ENCODE data around the gene PNPLA2.
A peak's percentile ranks its signal among the peaks of the same experiment; 100 is the strongest.

Gene PNPLA2

DNA sequence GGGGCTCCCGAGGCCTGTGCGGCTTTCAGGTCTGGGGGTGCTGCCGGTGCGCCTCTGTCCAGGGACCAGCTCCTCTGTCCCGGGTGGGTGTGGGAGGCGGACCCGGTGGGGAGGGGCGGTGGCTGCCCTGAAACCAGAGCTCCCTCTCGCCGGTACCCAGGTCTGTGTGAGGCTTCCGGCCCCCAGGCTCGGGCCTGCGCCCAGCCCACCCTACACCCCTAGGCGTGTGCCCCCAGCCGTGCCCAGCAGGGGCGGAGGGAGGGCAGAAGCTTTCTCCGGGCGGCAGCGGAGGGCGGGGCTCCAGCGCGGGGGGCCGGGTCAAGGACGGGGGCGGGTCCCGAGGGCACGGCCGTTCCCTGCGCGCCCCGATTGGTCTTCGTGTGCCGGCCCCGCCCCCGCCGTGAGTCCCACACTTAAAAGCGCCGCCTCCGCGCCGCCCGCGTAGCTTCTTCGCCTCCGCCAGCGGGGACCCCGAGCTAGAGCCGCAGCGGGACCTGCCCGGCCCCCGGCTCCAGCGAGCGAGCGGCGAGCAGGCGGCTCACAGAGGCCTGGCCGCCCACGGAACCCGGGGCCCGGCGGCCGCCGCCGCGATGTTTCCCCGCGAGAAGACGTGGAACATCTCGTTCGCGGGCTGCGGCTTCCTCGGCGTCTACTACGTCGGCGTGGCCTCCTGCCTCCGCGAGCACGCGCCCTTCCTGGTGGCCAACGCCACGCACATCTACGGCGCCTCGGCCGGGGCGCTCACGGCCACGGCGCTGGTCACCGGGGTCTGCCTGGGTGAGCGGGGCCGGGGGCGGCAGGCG lies 616 bp downstream of the PNPLA2 start:
- H3K36me3 ChIP-seq (ENCODE audit: insufficient read depth, low read length): peaks cover 16% of the 10 kb centered on the region
- peak overlapping the region; percentile 75 for H3K4me3 ChIP-seq (ENCODE audit: low read depth, low read length, poor library complexity, severe bottlenecking)
- no peak overlapping the region for H2AFZ ChIP-seq (ENCODE audit: low read length)
- no peaks in the 10 kb centered on the region for H3K9me3 ChIP-seq (ENCODE audit: low read length)
- peak overlapping the region; percentile 85 for H3K4me2 ChIP-seq (ENCODE audit: low read length)
- H3F3A ChIP-seq (ENCODE audit: insufficient read depth, low read length): peaks cover 4% of the 10 kb centered on the region; the same call in 1 of the 2 replicates
- H3K9me2 ChIP-seq (ENCODE audit: low read depth, low read length): no peaks in the 10 kb centered on the region
- peaks cover 15% of the 10 kb centered on the region for H3K4me1 ChIP-seq (ENCODE audit: insufficient read depth, low read length, severe bottlenecking)
- TF ChIP-seq EZH2 (IDR thresholded peaks at IDR 0.05; ENCODE audit: borderline replicate concordance, low read length): no peak
- no peak for TF ChIP-seq CTCF (IDR thresholded peaks at IDR 0.05; ENCODE audit: low read length)
- no peaks in the 10 kb centered on the region for H3K27me3 ChIP-seq (ENCODE audit: insufficient read depth, low read length)
- H4K20me1 ChIP-seq (ENCODE audit: insufficient read depth, low read length): no peaks in the 10 kb centered on the region
- H3K79me2 ChIP-seq (ENCODE audit: insufficient read depth, low read length): no peaks in the 10 kb centered on the region
- peak overlapping the region; percentile 77 for H3K9ac ChIP-seq (ENCODE audit: low read length)
- H3K27ac ChIP-seq (ENCODE audit: low read depth, low read length, poor library complexity, severe bottlenecking): no peak overlapping the region

- peak overlapping the region; percentile 75 for H3K4me3 ChIP-seq (ENCODE audit: low read depth, low read length, poor library complexity, severe bottlenecking)
- no peak overlapping the region for H2AFZ ChIP-seq (ENCODE audit: low read length)
- no peaks in the 10 kb centered on the region for H3K9me3 ChIP-seq (ENCODE audit: low read length)
- H3K9me2 ChIP-seq (ENCODE audit: low read depth, low read length): no peaks in the 10 kb centered on the region
- H3K79me2 ChIP-seq (ENCODE audit: insufficient read depth, low read length): no peaks in the 10 kb centered on the region
- no peak for TF ChIP-seq EZH2 (IDR thresholded peaks at IDR 0.05; ENCODE audit: borderline replicate concordance, low read length)
- TF ChIP-seq CTCF (IDR thresholded peaks at IDR 0.05; ENCODE audit: low read length): no peak
- no peaks in the 10 kb centered on the region for H3K27me3 ChIP-seq (ENCODE audit: insufficient read depth, low read length)
- H3K36me3 ChIP-seq (ENCODE audit: insufficient read depth, low read length): peaks cover 18% of the 10 kb centered on the region
- peak overlapping the region; percentile 85 for H3K4me2 ChIP-seq (ENCODE audit: low read length)
- no peak overlapping the region for H3K27ac ChIP-seq (ENCODE audit: low read depth, low read length, poor library complexity, severe bottlenecking)
- peak overlapping the region; percentile 77 for H3K9ac ChIP-seq (ENCODE audit: low read length)
- H3F3A ChIP-seq (ENCODE audit: insufficient read depth, low read length): peaks cover 4% of the 10 kb centered on the region; the same call in 1 of the 2 replicates
- H3K4me1 ChIP-seq (ENCODE audit: insufficient read depth, low read length, severe bottlenecking): peaks cover 15% of the 10 kb centered on the region
- no peaks in the 10 kb centered on the region for H4K20me1 ChIP-seq (ENCODE audit: insufficient read depth, low read length)
Observed at GRCh38 chr11:819943-820649, 1.4 kb downstream of the PNPLA2 start.

DNA sequence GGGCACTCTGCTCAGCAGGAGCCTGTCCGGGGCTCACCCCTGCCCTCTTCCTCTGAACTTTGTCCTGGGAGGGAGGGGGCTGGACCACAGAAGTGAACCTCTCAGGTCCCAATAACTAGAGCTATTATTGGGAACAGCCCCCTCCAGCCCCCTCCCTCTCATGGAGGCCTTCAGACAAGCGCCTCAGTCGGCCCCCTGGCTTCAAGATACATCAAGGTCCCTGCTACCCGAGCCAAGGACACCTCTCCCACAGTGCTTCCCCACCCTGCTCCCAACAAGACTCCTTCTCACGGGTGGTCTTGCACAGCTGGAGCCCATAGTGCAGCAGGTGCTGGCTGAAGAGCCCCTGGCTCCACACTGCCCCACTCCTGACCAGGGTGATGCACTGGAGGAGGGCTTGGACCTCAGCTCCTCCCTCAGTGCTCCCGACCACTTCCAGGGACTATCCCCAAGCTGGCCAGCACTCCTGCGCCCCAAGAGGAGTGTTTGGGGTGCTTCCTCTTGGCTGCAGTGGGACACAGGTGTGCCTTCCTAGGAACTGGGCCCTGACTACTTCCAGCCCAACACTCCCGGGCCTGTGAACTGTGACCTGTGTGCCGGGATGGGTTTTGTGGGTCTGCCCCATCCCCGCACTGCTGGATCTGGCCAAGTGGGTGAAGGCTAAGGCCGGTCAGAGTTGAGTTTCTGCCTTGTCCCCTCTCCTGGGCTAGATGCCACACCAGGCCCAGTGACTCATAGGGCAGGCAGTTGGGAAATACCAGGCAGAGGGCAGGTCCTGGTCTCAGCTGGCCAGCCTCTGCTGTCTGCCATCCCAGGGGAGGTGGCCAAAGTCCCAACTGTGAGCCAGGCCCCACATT lies 2.2 kb downstream of the PNPLA2 start:
- H3K36me3 ChIP-seq (ENCODE audit: insufficient read depth, low read length): peaks cover 19% of the 10 kb centered on the region
- peaks cover 4% of the 10 kb centered on the region; the same call in 1 of the 2 replicates for H3F3A ChIP-seq (ENCODE audit: insufficient read depth, low read length)
- H3K79me2 ChIP-seq (ENCODE audit: insufficient read depth, low read length): no peaks in the 10 kb centered on the region
- no peaks in the 10 kb centered on the region for H4K20me1 ChIP-seq (ENCODE audit: insufficient read depth, low read length)
- H3K4me3 ChIP-seq (ENCODE audit: low read depth, low read length, poor library complexity, severe bottlenecking): peak overlapping the region; percentile 75
- no peaks in the 10 kb centered on the region for H3K9me3 ChIP-seq (ENCODE audit: low read length)
- H3K4me1 ChIP-seq (ENCODE audit: insufficient read depth, low read length, severe bottlenecking): peaks cover 15% of the 10 kb centered on the region
- no peaks in the 10 kb centered on the region for H3K9me2 ChIP-seq (ENCODE audit: low read depth, low read length)
- no peak overlapping the region for H2AFZ ChIP-seq (ENCODE audit: low read length)
- H3K9ac ChIP-seq (ENCODE audit: low read length): peak overlapping the region; percentile 77; the same call in 1 of the 2 replicates
- no peak overlapping the region for H3K27ac ChIP-seq (ENCODE audit: low read depth, low read length, poor library complexity, severe bottlenecking)
- peak overlapping the region; percentile 85 for H3K4me2 ChIP-seq (ENCODE audit: low read length)
- no peaks in the 10 kb centered on the region for H3K27me3 ChIP-seq (ENCODE audit: insufficient read depth, low read length)
- no peak for TF ChIP-seq EZH2 (IDR thresholded peaks at IDR 0.05; ENCODE audit: borderline replicate concordance, low read length)
- no peak for TF ChIP-seq CTCF (IDR thresholded peaks at IDR 0.05; ENCODE audit: low read length)
